HCT116 (cell line): Measurements from ENCODE around the gene MSMP. TPM values are rescaled to one million over a fixed set of nuclear protein-coding genes. Genes with fewer than 3 reads are reported as not detected.

ENCODE experiments used
- ATAC-seq: fragments of 200-7000 bp; cut with Tn5 transposase; 2 replicates; pipeline ENCODE4 v1.9.1; 2020; ENCODE audit warnings: mild to moderate bottlenecking, moderate library complexity
- BruUV-seq: library from RNA; stranded (reverse); fragments of 400-500 nt; replicated peaks from 2 replicates; lab custom pipeline; 2021; lab: Mats Ljungman, UMichigan
- CTCF ChIA-PET: fragments of 300-600 bp; sonication (Branson Sonifier 250); formaldehyde crosslinking; loops from one replicate; lab custom pipeline; 2021; ENCODE audit warnings: antibody characterized with exemption; lab: Charles Lee
- POLR2A ChIA-PET: fragments of 300-600, 350-600 bp; sonication (Branson Sonifier 250); formaldehyde crosslinking; loops from one replicate; lab custom pipeline; 2021; ENCODE audit warnings: antibody characterized with exemption; lab: Charles Lee
- RAD21 ChIA-PET, 2 experiments: fragments of 300-600 bp; sonication (Branson Sonifier 250); formaldehyde crosslinking; loops; one replicate each; lab custom pipeline; 2023; ENCODE audit warnings: low total read pairs in 2 of 2; ENCODE audit not compliant: uncharacterized antibody in 2 of 2, unreplicated experiment in 2 of 2, low non-redundant PET in 1 of 2; lab: Charles Lee
- DNase-seq: peaks from one replicate; pipeline ENCODE4 v3.0.0-alpha.2; 2010; ENCODE audit warnings: low read depth, low spot score
- H2AFZ ChIP-seq: fragments of 200-600 bp; shearing (Covaris generic), sonication (generic); 2 replicates; pipeline ENCODE4 v1.6.1; 2017; ENCODE audit warnings: low read depth, mixed run types, mixed read lengths, antibody characterized with exemption, low read length; ENCODE audit not compliant: poor library complexity, severe bottlenecking
- H3K27ac ChIP-seq: 2 replicates; pipeline ENCODE4 v1.5.1; 2012; ENCODE audit warnings: low read depth, low read length
- H3K27me3 ChIP-seq: fragments of 200-600 bp; sonication (generic); 2 replicates; pipeline ENCODE4 v1.6.1; 2016; ENCODE audit warnings: mixed run types, low read length, mixed read lengths; ENCODE audit not compliant: insufficient read depth
- H3K36me3 ChIP-seq, 2 experiments: fragments of 200-500 bp in 1 of 2; fragments of 200-600 bp in 1 of 2; sonication (Bioruptor generic) in 1 of 2; sonication (generic) in 1 of 2; 2 replicates each; pipeline versions ENCODE4 v1.5.1 to v1.6.1; 2014 to 2016; ENCODE audit warnings: low read length in 2 of 2, inconsistent platforms in 1 of 2, mixed read lengths in 1 of 2, mixed run types in 1 of 2; ENCODE audit not compliant: insufficient read depth in 2 of 2, control insufficient read depth in 1 of 2
- H3K4me1 ChIP-seq, 2 experiments: fragments of 200-600 bp in 1 of 2; sonication (generic) in 1 of 2; 2 replicates each; pipeline versions ENCODE4 v1.5.1 to v1.6.1; 2012 to 2017; ENCODE audit warnings: low read length in 2 of 2, inconsistent platforms in 1 of 2, mild to moderate bottlenecking in 1 of 2, mixed read lengths in 1 of 2, mixed run types in 1 of 2, moderate library complexity in 1 of 2; ENCODE audit not compliant: insufficient read depth in 2 of 2, control insufficient read depth in 1 of 2
- H3K4me2 ChIP-seq: fragments of 200-600 bp; sonication (generic); 2 replicates; pipeline ENCODE4 v1.6.1; 2017; ENCODE audit warnings: mixed run types, low read length, mixed read lengths
- H3K4me3 ChIP-seq, 2 experiments: fragments of 200-600 bp in 1 of 2; sonication (generic) in 1 of 2; replicated peaks in 1 of 2; 2 replicates each; pipeline ENCODE4 v1.5.1; 2011 to 2016; ENCODE audit warnings: low read length in 2 of 2, control low read depth in 1 of 2, low read depth in 1 of 2, mild to moderate bottlenecking in 1 of 2, mixed read lengths in 1 of 2, mixed run types in 1 of 2
- H3K79me2 ChIP-seq: fragments of 200-600 bp; sonication (generic); 2 replicates; pipeline ENCODE4 v1.6.1; 2017; ENCODE audit warnings: mild to moderate bottlenecking, mixed run types, low read length, moderate library complexity, mixed read lengths; ENCODE audit not compliant: insufficient read depth
- H3K9ac ChIP-seq: fragments of 200-600 bp; sonication (generic); 2 replicates; pipeline ENCODE4 v1.6.1; 2016; ENCODE audit warnings: low read length, mixed read lengths
- H3K9me2 ChIP-seq: fragments of 200-600 bp; sonication (generic), shearing (Covaris generic); 2 replicates; pipeline ENCODE4 v1.6.1; 2017; ENCODE audit warnings: mixed run types, mild to moderate bottlenecking, moderate library complexity; ENCODE audit not compliant: insufficient read depth
- H3K9me3 ChIP-seq, 2 experiments: fragments of 200-500 bp in 1 of 2; fragments of 200-600 bp in 1 of 2; sonication (Bioruptor generic) in 1 of 2; sonication (generic) in 1 of 2; 2 replicates each; pipeline ENCODE4 v1.6.1; 2014 to 2017; ENCODE audit warnings: low read length in 2 of 2, mixed read lengths in 2 of 2, inconsistent platforms in 1 of 2, low read depth in 1 of 2, mild to moderate bottlenecking in 1 of 2, mixed run types in 1 of 2, moderate library complexity in 1 of 2; ENCODE audit not compliant: control insufficient read depth in 1 of 2, insufficient read depth in 1 of 2
- H4K20me1 ChIP-seq: fragments of 200-600 bp; sonication (generic), shearing (Covaris generic); 2 replicates; pipeline ENCODE4 v1.6.1; 2017; ENCODE audit warnings: mixed run types, mild to moderate bottlenecking, moderate library complexity; ENCODE audit not compliant: insufficient read depth
- CEBPB ChIP-seq: IDR thresholded peaks from 2 replicates; pipeline ENCODE4 v1.6.1; 2012; ENCODE audit warnings: low read depth
- EGR1 ChIP-seq: IDR thresholded peaks from 2 replicates; pipeline ENCODE4 v1.6.1; 2012; ENCODE audit warnings: low read depth
- ELF1 ChIP-seq: IDR thresholded peaks from 2 replicates; pipeline ENCODE4 v1.6.1; 2012; ENCODE audit warnings: low read depth, borderline replicate concordance
- EZH2 ChIP-seq: fragments of 200-600 bp; sonication (generic); IDR thresholded peaks from 2 replicates; pipeline ENCODE4 v1.6.1; 2017; ENCODE audit warnings: antibody characterized with exemption, mixed run types
- EZH2phosphoT487 ChIP-seq: fragments of 200-600 bp; IDR thresholded peaks from 2 replicates; pipeline ENCODE4 v1.6.1; 2018; ENCODE audit warnings: antibody characterized with exemption, borderline replicate concordance
- FOSL1 ChIP-seq: IDR thresholded peaks from 2 replicates; pipeline ENCODE4 v1.6.1; 2012; ENCODE audit warnings: low read depth
- POLR2A ChIP-seq: IDR thresholded peaks from 2 replicates; pipeline ENCODE4 v1.7.0; 2011; ENCODE audit warnings: borderline replicate concordance; ENCODE audit not compliant: insufficient read depth, insufficient read length; ENCODE audit errors: extremely low read depth
- POLR2AphosphoS5 ChIP-seq: IDR thresholded peaks from 2 replicates; pipeline ENCODE4 v1.6.1; 2011; ENCODE audit warnings: mild to moderate bottlenecking, low read depth, low read length, moderate library complexity
- RAD21 ChIP-seq: IDR thresholded peaks from 2 replicates; pipeline ENCODE4 v1.6.1; 2012; ENCODE audit warnings: low read depth, mild to moderate bottlenecking
- SIN3A ChIP-seq: IDR thresholded peaks from 2 replicates; pipeline ENCODE4 v1.6.1; 2012; ENCODE audit warnings: low read depth
- TCF7L2 ChIP-seq: IDR thresholded peaks from 2 replicates; pipeline ENCODE4 v1.7.0; 2011; ENCODE audit warnings: borderline replicate concordance, inconsistent platforms; ENCODE audit not compliant: insufficient read depth, insufficient read length; ENCODE audit errors: extremely low read depth
- YY1 ChIP-seq: IDR thresholded peaks from 2 replicates; pipeline ENCODE4 v1.6.1; 2011; ENCODE audit warnings: low read length, low read depth, moderate library complexity, mild to moderate bottlenecking; ENCODE audit not compliant: insufficient replicate concordance; ENCODE audit errors: extremely low read depth
- ZFX ChIP-seq: fragments of 450-650 bp; IDR thresholded peaks from 2 replicates; pipeline ENCODE4 v1.6.1; 2017
- ZNF274 ChIP-seq: fragments of 200-500 bp; sonication (Bioruptor generic); IDR thresholded peaks from 2 replicates; pipeline ENCODE4 v1.6.1; 2014; ENCODE audit warnings: mild to moderate bottlenecking, low read depth, low read length, inconsistent platforms
- intact Hi-C: fragments of 100-400 bp; cut with micrococcal nuclease; formaldehyde crosslinking; loops from 2 replicates; pipeline ENCODE4 v1.10.0; 2022
- total RNA-seq: library from RNA; stranded (reverse); gene quantifications from one replicate; pipeline ENCODE4 v1.2.1, GENCODE V29; 2021; ENCODE audit not compliant: unreplicated experiment
- TF ChIP-seq, protein P1 (sequence below): IDR thresholded peaks from 2 replicates; pipeline ENCODE4 v1.6.1; 2012
- TF ChIP-seq, protein P2 (sequence below): IDR thresholded peaks from 2 replicates; pipeline ENCODE4 v1.6.1; 2011; ENCODE audit warnings: mild to moderate bottlenecking, low read length, moderate library complexity; ENCODE audit not compliant: insufficient replicate concordance; ENCODE audit errors: extremely low read depth
- TF ChIP-seq, protein P3 (sequence below): IDR thresholded peaks from 2 replicates; pipeline ENCODE4 v1.6.1; 2012

MSMP gene
- total RNA-seq, 1 experiment from 2014 or later, result 1.2 TPM

DNA sequence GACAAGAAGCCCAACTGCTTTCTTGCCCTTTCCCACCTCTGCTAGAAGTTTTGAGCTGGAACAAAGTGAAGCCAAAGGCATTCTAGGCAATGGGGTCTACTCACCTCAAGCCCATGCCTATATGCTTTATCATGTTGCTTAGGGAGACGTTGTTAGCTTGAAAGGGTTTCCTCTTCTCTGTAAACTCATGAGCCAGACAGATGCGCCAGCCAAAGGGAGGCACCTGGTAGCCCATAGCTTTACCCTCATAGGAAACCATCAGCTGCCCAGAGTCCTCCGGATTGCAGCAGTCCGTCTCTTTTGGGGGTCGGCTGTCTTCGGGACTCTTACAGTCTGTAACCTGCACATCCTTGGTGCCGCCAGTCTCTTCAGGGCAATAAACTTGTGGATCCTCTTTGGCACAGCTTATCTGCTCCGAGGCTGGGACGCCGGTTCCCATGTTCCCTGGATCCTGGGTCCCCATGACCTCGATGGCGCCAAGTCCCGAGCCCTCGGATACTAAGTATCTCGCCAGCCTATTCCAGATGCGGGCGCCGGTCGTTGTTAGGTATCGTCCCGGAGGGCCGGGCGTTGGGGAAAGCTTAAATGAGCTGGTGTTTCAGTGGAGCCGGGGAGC is 5.7 kb downstream of the MSMP start:
- H3K27ac ChIP-seq, result peak overlapping the region; percentile 98
- TF ChIP-seq SIN3A (no peak), POLR2A (peak; percentile 5)
- H4K20me1 ChIP-seq, result peaks cover 7% of the 10 kb centered on the region; the same call in 1 of the 2 replicates
- no peaks in the 10 kb centered on the region for H3K9me3 ChIP-seq
- H3K4me1 ChIP-seq, result peaks cover 21 to 25% of the 10 kb centered on the region in 2 experiments
- intact Hi-C loops, result no loop called here
- H2AFZ ChIP-seq, result no peak overlapping the region
- peak overlapping the region; percentile 88 for H3K9ac ChIP-seq
- ATAC-seq, result no peak
- no peaks in the 10 kb centered on the region for H3K9me2 ChIP-seq
- ChIA-PET CTCF (interaction anchor here (0.7 to 2.7 kb wide), 7 partner anchors 8 to 275 kb away, joined by 3 to 15 read pairs (median 5); partner anchors contain the start of genes CREB3 and TLN1), POLR2A (interaction anchor here (1.7 to 2.5 kb wide), 2 partner anchors 10 to 16 kb away, joined by 5 to 23 read pairs; partner anchors contain the start of genes CREB3 and TLN1), RAD21 (no interaction called here)
- H3K36me3 ChIP-seq, result peaks cover 36 to 37% of the 10 kb centered on the region in 2 experiments; a peak in 3 of 4 replicates
- peak overlapping the region; percentile 89 to 92 for H3K4me3 ChIP-seq
- H3K79me2 ChIP-seq, result peaks cover 66% of the 10 kb centered on the region
- no peak for DNase-seq
- peak overlapping the region; percentile 96 for H3K4me2 ChIP-seq
- no TSS peak for BruUV-seq
- no peaks in the 10 kb centered on the region for H3K27me3 ChIP-seq

DNA sequence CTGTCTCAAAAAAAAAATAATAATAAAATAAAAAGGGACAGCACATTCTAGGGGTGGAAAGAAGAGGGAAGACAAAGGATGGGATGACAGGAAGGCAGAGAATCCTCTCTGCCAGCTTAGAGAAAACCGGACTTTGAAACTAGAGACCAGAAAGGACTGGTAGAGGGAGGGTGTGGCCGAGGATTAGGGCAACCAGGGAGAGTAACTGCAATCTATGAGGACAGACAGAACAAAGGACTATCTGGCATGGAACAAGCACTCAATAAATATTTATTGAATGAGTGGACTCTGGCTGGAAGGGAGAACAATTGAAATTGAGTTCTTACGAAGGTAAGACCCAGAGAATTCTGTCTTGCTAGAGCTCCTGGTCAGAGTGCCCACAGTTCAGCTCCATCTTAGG is 7.5 kb downstream of the MSMP start:
- Histone ChIP-seq H3K27me3 (no peaks in the 10 kb centered on the region), H3K79me2 (peaks cover 77% of the 10 kb centered on the region), H2AFZ (no peak overlapping the region), H3K4me2 (peak overlapping the region; percentile 96), H3K36me3 (peaks cover 37 to 42% of the 10 kb centered on the region in 2 experiments; a peak in 3 of 4 replicates), H3K27ac (no peak overlapping the region), H4K20me1 (peaks cover 7% of the 10 kb centered on the region; the same call in 1 of the 2 replicates), H3K9me2 (no peaks in the 10 kb centered on the region), H3K4me3 (no peak overlapping the region), H3K9me3 (no peaks in the 10 kb centered on the region), H3K9ac (no peak overlapping the region), H3K4me1 (peaks cover 21 to 25% of the 10 kb centered on the region in 2 experiments)
- BruUV-seq, result no TSS peak
- RAD21 ChIA-PET, result no interaction called here
- POLR2A ChIA-PET, result no interaction called here
- intact Hi-C loops, result no loop called here
- ATAC-seq (no peak), DNase-seq (no peak)
- CTCF ChIA-PET, result interaction anchor here (0.8 to 1.9 kb wide), 2 partner anchors 10 kb away, joined by 3 to 6 read pairs; no protein-coding TSS in a partner anchor
- TF ChIP-seq POLR2AphosphoS5 (no peak), RAD21 (no peak), TCF7L2 (no peak), ZFX (no peak), YY1 (no peak), SIN3A (no peak), EZH2phosphoT487 (no peak), CEBPB (no peak), ZNF274 (no peak), POLR2A (no peak), ELF1 (no peak), FOSL1 (no peak), EGR1 (no peak), EZH2 (no peak)
- TF ChIP-seq, protein P1, sequence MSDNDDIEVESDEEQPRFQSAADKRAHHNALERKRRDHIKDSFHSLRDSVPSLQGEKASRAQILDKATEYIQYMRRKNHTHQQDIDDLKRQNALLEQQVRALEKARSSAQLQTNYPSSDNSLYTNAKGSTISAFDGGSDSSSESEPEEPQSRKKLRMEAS, result no peak
- TF ChIP-seq, protein P2, sequence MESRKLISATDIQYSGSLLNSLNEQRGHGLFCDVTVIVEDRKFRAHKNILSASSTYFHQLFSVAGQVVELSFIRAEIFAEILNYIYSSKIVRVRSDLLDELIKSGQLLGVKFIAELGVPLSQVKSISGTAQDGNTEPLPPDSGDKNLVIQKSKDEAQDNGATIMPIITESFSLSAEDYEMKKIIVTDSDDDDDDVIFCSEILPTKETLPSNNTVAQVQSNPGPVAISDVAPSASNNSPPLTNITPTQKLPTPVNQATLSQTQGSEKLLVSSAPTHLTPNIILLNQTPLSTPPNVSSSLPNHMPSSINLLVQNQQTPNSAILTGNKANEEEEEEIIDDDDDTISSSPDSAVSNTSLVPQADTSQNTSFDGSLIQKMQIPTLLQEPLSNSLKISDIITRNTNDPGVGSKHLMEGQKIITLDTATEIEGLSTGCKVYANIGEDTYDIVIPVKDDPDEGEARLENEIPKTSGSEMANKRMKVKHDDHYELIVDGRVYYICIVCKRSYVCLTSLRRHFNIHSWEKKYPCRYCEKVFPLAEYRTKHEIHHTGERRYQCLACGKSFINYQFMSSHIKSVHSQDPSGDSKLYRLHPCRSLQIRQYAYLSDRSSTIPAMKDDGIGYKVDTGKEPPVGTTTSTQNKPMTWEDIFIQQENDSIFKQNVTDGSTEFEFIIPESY, result no peak
- TF ChIP-seq, protein P3, sequence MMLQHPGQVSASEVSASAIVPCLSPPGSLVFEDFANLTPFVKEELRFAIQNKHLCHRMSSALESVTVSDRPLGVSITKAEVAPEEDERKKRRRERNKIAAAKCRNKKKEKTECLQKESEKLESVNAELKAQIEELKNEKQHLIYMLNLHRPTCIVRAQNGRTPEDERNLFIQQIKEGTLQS, result no peak
